Right hindlimb (tissue), 1 donor: Measurements from ENCODE around the gene AGAP1.
"Not testable (repeated sequence)": the region's sequence is repeated elsewhere in the genome, so short reads cannot be mapped to it uniquely, and the experiment has no call there.

ENCODE experiments used
- DNase-seq: peaks from one replicate; pipeline ENCODE4 v3.0.0-alpha.2; 2018

Gene AGAP1

GRCh38 chr2:235749121-235749770 lies 255.4 kb downstream of the AGAP1 start:
- DNase-seq: peak; percentile 58

DNA sequence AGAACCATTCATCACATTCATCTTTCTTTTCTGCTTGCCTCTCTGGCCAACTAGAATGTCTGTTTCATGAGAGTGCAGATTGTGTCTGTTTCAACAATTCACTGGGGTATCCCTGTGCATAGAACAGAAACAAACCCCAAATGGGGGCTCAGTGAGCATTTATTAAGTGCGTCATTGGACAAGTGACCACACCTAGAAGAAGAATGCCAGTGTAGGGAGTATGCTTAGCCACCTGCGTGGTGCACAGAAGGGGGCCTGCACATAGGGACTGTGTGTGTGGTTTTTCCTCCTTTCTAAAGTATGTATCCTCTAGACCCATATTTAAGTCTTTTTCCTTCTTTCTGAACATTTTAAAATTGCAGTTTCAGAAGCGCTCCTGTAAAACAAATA lies 255.9 kb downstream of the AGAP1 start:
- DNase-seq: no peak

DNA sequence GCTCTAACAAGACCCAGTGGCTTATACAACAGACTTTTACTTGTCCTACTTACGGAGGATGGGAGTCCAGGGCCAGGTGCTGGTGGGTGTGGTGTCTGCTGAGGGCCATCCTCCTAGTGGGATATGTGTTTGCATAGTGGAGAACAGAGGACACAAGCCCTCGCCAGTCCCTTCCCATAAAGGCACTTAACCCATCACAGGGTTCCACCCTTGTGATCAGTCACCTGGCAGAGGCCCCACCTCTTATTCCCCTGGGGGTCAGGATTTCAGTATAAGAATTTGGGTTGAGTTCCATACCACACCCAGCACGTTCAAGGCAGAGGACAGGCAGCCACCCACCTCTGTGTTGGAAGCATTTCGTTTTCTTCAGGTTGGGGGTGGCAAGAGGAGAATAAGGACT lies 259.0 kb downstream of the AGAP1 start:
- DNase-seq: no peak

DNA sequence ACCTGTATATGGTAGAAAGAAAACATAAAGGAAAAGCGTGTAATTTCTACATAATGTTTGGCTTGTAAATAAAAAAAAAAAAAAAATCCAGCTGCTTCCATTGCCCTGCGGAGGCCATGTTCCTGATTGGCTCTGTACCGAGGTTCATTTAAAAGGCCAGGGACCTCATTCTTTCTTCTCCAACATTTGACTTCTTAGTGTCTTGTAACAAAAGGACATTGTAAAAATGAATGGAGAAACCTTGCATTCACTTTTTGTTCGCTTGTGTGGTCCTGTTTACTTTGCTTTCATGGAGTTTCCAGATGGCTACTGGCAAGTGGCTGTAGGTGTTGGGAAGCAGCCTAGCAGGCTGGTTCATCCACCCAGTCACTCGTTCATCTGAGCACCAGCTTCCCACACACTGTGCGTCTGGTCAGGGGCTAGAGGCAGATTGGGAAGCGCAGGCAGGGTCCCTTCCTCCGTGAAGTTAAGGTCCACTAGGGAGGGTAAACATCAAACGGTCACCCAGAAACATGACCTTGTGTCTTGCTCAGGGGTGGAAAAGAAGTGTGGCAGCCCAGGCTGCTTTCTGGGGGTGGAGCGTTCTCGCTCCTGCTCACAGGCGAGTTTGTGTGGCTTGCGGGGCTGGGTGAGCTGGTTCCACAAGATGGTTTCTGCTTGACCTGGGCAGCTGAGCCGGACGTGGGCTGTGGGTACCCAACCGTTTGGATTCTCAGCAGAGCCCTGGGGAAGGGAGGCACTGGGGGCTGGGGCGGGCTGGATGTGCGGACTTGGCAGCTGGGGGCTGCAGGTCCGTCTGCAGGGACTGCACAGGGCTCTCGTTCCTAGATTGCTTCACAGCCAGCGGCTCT lies 260.7 kb downstream of the AGAP1 start:
- DNase-seq: no peak

- no peak for DNase-seq
Measured at GRCh38 chr2:235756491-235756890, 262.6 kb downstream of the AGAP1 start.

DNA sequence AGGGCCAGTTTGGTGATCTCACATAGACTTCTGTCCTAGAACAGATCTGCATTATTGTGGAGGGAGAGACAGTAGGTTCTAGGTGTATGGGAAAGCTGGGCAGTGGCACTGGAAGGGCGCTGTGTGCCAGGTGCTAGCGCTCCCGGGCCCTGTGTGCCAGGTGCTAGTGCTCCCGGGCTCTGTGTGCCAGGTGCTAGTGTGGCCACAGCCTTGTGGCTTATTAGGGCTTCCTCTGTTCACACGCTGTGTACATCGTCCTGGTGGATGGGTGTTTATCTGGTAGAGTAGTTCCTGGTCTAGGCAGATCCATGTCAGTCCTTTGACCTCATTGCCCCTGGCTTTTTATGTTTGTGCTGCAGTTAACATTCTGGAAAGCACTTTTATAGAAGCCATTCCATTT lies 263.4 kb downstream of the AGAP1 start:
- DNase-seq: no peak

GRCh38 chr2:235757640-235758039 lies 263.8 kb downstream of the AGAP1 start:
- DNase-seq: no peak

DNA sequence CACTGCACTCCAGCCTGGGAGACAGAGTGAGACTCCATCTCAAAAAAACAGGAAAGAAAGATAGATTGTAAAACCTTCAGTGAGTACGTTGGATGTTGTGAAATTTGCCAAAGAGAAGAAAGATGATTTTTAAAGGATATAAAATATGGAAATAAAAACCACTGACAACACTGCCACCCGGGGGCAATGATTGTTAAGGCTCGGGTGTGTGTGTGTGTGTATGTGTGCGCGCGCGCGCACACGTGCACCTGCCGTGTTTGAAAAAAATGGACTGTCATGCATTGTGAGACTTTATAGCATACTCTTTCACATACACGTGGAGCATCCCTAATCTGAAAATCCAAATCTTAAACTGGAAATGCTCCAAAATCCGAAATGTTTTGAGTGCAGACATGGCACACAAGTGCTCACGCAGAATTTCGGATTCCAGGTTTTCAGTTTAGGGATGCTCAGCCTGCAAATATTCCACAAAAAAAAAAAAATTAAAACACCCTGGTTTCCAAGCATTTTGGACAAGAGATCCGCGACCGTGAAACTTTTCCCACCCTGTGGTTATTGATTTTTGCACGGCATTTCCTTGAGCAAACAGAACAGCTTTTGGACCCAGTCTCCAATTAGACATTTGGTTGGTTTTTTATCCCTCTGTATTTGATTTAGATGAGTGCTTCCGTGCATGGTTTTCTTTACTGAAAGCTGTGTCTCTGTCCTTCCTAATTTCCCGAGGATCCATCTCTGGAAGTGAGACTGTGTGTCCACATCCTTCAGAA lies 269.2 kb downstream of the AGAP1 start:
- no peak for DNase-seq

DNA sequence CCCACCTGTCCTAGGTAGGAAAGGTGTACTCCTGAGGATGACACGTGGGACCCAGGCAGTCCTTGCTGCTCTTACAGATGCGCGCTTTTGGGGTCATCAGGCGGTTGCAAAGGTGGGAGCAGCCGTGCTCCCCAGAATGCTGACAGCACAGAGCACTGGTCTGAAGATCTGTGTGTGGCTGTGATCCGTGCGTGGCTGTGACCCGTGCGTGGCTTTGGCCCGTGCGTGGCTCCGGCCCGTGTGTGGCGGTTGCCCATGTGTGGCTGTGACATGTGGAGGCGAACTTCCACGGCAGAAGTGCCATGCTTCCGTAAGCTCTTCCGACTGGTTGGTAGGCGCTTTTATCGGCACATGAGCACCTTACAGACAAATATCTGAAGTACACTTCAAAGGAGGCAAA lies 270.0 kb downstream of the AGAP1 start:
- no peak for DNase-seq

DNA sequence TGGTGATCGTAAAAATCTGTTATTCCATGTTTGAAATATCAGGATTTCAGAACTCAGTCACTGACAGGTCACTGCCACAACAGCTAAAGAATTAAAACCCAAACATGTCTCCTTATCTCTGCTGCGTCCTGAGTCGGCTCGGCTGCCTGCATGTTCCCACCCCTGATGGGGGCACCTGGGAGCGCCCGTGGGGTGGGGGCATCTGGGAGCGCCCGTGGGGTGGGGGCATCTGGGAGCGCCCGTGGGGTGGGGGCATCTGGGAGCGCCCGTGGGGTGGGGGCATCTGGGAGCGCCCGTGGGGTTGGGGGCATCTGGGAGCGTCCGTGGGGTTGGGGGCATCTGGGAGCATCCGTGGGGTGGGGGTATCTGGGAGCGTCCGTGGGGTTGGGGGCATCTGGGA lies 270.6 kb downstream of the AGAP1 start:
- not testable (repeated sequence) for DNase-seq

- no peak for DNase-seq
Measured at GRCh38 chr2:235765181-235765820, 271.5 kb downstream of the AGAP1 start.

GRCh38 chr2:235766278-235766677 lies 272.4 kb downstream of the AGAP1 start:
- DNase-seq: peak; percentile 84

GRCh38 chr2:235768606-235769005 lies 274.8 kb downstream of the AGAP1 start:
- no peak for DNase-seq

DNA sequence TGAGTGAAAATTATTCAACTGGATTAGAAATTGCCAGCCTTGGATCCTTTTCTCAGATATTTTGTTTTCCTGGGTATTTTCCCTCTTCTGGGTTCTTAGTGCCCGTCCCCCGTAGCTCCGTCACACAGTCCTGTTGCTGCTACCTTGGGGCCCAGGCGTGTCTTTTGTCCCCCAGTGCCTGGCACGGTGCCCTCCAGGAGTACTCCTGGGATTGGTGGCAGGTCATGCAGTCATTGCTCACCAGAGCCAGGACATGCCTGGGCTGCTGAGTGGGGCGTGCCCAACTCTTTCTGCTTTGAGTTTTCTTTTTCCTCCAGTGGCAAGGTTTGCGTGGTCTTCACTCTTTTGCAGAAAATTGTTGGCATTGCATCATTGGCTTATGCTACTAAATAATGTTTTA lies 275.2 kb downstream of the AGAP1 start:
- no peak for DNase-seq

- DNase-seq: no peak
Measured at GRCh38 chr2:235770909-235771820, 277.3 kb downstream of the AGAP1 start.

GRCh38 chr2:235773188-235773928 lies 279.5 kb downstream of the AGAP1 start:
- no peak for DNase-seq

- no peak for DNase-seq
Measured at GRCh38 chr2:235774153-235774870, 280.5 kb downstream of the AGAP1 start.

DNA sequence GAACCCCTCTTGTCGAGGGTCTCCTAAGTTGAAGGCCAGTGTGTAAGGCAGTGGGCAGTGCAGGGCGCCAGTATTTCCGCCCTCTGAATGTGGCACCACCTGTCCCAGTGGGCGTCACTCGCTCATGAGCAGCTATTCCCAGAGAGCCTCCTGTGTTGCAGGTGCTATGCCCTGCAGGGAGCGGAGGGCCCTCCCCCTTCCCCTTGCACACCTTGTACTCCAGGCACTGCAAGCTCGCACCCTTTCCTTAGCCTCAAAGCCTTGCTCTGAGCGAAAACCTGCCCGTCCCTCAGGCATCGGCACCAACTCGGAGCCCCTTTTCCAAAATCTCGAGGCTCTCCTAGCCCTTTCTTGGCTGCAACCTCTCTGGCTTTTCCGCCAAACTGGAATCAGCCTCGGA lies 282.7 kb downstream of the AGAP1 start:
- no peak for DNase-seq

DNA sequence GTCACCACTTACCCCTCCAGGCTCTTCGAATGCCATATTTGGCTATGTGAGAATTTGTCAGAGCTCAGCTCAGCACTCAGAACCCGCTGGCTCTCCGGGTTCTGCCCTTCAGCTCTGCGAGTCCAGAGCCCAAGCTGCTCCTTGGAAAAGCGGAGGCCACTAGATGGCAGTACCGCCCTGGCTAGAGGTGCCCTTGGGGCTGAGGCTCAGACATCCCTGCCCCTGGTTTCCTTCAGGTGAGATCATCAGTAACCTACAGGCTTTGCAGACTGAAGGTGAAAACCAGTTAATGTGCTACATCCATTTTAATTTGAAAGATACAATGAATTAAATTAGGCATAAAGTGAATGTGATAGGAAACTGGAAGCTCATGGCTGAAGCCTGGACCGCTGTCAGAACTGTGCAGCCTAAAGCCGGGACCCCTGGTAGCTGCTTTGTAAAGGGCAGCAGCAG lies 285.6 kb downstream of the AGAP1 start:
- DNase-seq: peak; percentile 75

- DNase-seq: no peak
Measured at GRCh38 chr2:235780401-235780800, 286.6 kb downstream of the AGAP1 start.

DNA sequence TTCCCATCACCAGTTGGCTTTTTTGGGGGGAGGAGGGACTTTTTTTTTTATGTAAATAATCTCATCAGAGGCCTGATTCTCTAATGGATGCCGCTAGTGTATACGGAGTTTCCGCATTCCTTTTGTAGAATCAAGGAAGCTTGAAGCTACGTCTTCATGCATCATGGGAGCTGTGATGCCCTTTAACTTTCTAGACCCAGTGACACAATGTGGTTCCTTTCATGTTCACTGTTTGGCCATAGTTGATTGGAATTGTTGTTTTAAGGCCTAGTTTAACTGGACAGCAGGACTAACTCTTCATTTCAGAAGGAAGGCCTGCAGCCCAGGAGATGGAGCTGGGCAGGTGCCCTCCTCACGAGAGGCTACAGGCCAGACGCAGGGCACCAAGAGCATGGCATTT lies 287.9 kb downstream of the AGAP1 start:
- no peak for DNase-seq
